Raji (cell line): ENCODE data around the gene MICOS13.

Source experiments
- POLR2A ChIP-seq: IDR thresholded peaks from 2 replicates; pipeline ENCODE4 v1.6.1; 2011; ENCODE audit warnings: low read depth, low read length, control low read depth; ENCODE audit not compliant: insufficient read depth

The MICOS13 gene

DNA sequence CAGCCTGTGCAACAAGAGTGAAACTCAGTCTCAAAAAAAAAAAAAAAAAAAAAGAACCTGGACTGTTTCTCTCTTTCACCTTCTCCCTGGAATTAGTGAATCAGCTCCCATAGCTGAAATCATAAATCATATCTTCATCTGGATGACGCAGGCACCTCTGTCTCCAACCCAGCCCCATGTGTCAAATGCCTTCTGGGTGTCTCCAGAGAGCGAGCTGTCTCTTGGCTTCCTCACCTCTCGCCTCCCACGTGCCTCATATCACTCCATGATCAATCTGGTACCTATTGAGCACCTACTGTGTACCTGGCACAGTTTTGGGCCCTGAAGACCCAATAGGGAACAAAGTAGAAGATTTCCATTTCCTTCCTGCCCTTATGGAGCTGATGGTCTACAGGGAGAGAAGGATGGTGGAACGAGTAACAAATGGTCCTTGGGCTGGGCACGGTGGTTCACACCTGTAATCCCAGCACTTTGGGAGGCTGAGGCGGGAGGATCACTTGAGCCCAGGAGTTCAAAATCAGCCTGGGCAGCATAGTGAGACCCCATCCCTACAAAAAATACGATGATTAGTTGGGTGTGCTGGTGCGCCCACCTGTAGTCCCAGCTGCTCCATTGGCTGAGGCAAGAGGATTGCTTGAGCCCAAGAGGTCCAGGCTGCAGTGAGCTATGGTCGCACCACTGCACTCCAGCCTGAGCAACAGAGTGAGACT, 3.0 kb upstream of the MICOS13 start:
- no peak for TF ChIP-seq POLR2A

DNA sequence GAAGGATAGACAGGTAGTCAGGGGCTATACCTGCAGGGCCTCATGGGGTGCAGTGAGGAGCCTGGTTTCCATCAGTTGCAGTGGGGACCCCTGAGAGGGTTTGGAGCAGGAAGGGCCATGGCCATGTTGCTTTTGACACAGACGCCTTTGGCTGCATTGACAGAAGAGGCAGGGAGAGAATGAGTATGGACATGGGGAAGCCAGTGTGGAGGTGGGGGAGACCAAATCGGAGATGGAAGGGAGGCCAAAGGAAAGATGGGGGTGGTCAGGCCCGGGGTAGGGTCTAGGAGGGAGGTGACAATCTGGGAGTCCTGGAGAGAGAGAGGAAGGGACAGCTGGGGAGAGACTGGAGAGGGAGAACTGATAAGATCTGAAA, 1.8 kb upstream of the MICOS13 start:
- no peak for TF ChIP-seq POLR2A

DNA sequence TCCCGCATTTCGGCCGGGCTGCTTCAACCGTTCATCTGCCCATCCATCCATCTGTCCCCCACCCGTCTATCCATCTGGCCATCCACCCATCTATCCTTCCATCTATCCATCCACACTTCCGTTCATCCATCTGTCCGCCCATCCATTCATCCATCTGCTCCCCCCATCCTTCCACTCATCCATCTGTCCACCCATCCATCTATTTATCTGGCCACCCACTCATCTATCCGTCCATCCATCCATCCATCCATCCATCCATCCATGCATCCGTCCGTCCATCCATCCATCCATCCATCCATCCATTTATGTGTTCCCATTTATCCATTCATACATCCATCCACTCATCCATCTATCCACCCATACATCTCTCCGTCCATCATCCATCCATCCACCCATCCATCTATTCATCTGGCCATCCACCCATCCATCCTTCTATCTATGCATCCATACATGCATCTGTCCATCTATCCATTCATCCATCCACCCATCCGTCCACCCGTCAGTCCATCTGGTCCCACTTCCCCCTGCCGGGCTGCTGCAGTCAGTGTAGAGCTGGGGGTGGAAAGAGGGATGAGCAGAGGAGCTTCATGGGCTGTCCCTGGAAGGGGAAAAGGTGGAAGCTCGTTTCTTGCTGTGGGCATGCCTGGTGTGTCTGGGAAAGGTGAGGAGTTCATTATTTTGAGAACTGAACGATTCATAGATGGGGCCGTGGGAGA, 1.2 kb upstream of the MICOS13 start:
- TF ChIP-seq POLR2A, result no peak

DNA sequence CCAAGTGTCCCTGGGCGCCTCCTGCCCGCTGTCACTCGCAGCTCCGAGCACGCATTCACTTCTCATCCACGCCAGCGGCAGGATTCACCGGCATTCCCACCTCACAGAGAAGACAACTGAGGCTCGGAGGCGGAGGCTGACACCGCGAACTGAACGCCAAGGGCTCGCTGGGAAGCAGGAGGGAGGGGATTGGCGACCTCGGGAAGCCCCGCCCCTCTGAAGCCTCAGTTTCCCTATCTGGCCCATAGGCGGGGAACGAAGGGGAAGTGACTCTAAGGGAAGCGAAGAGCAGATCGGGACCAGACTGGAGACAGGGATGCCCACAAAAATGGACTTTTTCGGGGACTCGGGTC, 256 bp downstream of the MICOS13 start:
- TF ChIP-seq POLR2A, result no peak

DNA sequence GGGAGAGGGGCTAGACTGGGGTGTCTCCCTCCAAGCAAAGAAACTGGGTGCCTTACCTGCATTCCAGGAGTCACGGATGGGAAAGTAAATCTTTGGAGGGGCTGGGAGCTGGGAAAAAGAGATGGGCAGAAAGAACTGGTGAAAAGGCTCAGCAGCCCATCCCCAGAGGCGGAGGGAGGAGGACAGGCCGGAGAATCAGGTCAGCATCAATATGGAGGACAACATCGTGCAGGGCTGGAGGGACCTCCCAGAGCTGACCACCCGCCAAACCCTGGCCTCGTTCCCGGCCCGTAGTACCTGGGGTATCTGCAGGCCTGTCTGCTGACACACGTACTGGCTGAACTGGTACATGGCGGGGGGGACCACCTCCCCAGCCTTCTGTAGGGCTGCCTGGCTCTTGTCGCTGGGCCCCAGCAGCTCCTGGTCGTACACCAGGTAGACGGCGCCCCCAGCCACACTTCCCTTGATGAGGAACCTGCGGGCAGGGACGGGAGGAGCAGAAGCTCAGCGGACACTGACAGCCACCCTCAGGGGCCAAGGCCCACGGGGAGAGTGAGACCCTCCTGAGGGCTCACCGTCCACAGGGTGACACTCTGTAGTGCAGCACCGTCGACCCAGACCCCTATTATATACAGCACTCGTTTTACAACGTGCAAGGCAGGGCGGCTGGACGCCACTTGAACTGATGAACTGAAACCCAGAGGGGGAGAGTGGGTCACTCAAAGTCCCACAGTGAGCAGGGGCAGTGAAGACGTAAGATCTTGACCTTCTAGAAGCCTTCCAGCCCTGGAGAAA, 830 bp downstream of the MICOS13 start:
- no peak for TF ChIP-seq POLR2A

DNA sequence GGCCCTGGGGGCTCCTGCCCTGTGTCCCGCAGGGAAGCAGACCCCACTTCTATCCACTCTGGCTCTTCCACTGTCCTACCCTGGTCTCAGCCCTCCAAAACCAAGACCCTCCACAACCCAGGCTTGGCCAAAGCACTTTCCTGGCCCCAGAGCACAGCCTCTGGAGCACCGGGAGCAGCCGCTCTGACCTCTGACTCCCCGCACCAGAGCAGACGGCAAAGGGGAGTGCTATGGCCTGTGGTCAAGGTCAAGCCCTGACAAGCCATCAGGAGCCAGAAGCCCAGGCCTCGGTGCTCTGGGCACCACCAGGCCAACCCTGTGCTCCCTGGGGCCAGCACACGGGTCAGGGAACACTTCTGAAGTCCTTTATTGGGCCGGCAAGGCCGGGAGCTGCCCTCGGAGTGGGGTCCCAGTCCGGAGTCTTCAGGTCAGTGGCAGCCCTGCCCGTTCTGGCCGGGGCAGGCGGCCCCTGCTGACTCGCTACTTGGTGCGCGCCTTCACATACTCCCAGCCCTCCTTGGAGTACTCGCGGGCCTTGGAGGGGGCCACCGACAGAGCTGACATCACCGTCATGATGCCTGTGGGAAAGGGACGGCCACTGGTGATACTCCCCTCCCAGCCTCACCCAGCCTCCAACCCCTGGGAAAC, 2.1 kb downstream of the MICOS13 start:
- TF ChIP-seq POLR2A, result no peak

DNA sequence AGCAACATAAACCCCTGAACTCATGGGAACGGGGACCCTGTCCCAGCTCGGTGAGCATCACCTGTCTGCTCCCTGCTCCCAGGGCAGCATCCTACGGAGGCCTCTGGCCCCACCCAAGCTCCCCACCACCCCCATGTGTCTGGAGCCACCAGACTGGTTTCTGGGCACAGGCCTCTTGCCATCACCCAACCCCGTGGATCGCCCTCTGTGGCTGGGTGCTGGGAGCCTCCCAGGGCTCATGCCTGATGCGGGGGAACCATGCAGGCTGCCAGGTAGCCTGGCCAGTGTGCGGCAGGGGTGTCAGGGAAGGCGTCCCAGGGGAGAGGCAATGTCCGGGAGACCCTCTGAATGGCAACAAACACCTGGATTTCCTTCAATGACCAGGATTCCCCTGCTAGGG, 2.7 kb downstream of the MICOS13 start:
- no peak for TF ChIP-seq POLR2A

DNA sequence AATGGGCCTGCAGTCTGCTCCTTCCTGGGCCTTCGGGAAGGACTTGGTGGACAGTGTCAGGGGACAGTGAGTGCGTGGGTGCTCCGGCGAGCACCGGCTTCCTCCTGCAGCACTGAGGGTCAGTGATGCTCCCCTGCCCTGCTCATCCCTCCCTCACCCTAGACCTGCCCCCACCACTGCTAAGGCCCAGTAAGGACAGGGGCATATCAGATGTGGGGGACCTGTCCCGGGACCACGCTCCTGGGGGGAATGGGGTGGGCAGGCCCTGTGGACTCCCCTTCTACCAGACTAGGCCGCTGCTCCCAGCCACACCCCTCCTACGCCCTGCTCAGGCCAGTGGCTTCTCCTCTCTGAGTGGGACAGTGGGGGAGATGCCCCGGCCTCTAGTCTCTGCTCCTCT, 3.2 kb downstream of the MICOS13 start:
- TF ChIP-seq POLR2A, result no peak

DNA sequence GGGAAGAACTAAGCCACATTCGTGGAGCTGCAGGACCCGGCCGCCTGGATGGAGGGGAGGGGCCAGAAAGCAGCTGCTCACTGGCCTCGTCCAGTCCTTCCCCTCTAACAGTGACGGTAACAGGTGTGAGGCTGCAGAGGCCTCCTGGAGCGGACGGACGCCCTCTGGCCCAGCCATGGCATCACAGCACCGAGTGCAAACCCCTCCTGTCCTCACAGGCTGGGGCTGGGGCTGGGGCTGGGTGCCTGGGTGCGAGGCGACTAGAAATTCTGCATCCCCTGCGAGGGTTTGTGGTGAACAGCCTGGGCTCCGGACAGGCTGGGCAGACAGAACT, 3.6 kb downstream of the MICOS13 start:
- TF ChIP-seq POLR2A, result no peak

DNA sequence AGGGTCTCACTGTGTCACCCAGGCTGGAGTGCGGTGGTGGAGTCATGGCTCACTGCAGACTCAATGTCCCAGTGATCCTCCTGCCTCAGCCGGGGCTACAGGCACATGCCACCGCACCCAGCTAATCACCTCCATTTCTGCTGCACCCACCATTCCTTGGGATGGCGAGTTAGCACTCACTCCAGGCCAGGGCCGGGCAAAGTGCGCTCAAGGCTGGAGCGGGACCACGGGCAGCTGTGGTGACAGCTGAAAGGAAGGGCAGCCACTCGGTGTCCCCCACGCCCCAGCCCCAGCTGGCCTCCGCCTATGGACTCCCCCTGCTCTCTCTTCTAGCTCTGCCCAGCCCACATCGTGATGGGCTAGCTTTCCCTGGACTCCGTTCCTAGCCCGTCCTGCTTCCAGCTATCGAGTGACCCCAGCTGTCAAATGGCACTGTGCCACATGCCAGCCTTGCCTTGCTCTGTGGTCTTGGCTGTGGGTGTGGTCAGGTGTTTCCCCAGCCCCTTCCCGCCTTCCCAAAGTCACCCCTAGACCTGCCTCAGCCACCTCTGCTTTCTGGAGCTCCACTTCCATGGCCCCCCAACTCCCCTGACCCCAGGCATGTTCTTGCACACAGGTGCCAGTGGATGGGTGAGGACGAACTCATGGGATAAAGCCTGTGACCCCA, 4.1 kb downstream of the MICOS13 start:
- TF ChIP-seq POLR2A, result no peak

DNA sequence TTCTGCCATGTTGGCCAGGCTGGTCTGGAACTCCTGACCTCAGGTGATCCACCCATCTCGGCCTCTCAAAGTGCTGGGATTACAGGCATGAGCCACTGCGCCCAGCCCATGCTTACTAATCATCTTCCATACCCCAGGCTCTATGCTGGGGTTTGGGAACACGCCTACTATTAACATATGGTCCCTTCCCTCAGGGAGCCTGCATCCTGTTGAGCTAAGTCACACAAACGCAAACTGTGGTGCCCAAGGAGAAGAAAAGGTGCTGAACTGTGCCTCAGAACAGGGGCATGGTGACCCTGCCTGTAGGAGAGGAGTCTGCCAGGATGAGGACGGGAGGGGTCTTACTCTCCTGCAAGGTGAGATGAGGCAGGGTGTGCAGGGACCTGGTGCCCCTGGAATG, 5.6 kb downstream of the MICOS13 start:
- TF ChIP-seq POLR2A, result no peak

DNA sequence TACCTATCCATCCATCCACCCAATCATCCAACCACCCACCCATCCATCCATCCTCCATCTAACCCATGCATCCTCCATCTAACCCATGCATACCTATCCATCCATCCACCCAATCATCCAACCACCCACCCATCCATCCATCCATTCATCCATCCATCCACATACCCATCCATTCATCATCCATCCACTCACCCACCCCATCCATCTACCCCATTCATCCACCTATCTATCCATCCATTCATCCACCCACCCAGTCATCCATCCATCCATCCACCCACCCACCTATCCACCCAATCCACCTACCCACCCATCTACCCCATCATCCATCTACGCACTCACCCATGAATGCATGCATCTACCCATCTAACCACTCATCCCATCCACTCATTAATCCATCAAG, 6.6 kb downstream of the MICOS13 start:
- TF ChIP-seq POLR2A, result no peak

DNA sequence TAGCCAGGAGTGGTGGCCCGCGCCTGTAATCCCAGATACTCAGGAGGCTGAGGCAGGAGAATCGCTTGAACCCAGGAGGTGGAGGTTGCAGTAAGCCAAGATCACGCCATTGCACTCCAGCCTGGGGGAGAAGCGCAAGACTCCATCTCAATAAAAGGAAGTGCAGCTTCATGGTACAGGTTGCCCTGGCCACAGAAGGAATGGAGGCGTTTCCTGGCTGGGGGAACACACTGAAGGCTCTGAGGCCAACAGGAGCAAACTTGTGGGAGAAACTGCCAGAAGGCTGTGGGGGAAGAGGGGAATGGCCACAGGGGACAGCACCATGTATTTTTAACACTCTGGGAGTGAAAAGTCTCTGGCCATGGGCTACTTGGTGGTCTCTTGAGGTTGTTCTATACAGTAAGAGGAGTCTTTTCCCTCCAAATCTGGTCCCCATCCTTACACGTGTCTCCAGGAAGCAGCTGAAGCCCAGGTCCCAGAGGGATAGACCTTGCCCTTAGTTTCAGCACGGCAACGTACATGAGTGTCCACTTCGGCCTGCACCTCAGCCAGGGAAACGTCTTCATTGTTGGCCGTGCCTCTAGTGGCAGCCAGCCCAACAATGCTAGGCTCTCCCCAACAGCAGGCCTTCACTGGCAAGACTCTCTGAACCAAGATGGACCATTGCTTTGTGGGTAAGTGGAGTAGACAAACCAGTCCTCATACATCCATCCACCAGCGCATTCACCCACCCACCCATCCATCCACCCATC, 7.4 kb downstream of the MICOS13 start:
- TF ChIP-seq POLR2A, result no peak

DNA sequence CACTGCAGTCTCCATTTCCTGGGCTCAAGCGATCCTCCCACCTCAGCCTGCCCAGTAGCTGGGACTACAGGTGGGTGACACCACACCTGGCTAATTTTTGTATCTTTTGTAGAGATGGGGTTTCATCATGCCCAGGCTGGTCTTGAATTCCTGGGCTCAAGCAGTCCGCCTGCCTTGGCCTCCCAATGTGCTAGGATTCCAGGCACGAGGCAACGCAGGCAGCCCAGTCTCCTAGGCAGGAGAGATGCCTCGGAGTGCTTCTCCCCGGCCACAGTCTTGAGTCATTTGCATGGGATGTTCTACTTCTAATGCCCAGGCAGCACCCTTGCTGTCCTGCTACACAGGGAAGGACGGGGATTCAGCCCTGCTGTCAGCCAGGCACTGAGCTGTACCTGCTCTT, 8.7 kb downstream of the MICOS13 start:
- TF ChIP-seq POLR2A, result no peak
